Measurements from ENCODE around the gene ELF5. TPM values are rescaled to one million over a fixed set of nuclear protein-coding genes. Genes with fewer than 3 reads are reported as not detected.

ELF5 gene
- total RNA-seq, 1 donor from 2014 or later: not detected

DNA sequence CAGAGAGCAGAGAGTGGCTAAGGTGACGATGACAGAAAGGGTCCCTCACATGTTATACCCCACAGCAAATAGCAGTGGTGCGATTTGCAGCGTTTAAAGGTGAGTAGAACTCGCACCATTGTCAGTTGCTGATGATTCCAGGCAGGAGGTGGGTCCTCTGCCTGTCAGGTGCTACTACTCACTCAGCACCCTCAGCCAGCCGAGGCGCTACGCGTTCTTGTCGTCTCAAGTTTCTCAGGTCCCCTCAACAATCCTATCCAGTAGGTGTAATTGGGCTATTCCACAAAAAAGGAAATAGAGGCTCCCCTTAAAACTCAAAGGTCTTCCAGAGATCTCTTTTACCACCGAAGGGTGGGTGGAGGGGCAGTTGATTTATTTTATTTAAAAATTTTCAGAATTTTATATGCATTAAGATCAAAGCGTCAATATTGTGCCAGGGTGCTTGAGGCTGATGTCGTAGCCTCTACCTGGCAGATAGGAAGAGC is 18.3 kb downstream of the ELF5 start:
- Histone ChIP-seq H3K9ac (ENCODE audit: low read depth in 1 of 3, low read length in 3 of 3) (no peak overlapping the region), H3K27ac (ENCODE audit: low read depth, low read length) (no peak overlapping the region)

DNA sequence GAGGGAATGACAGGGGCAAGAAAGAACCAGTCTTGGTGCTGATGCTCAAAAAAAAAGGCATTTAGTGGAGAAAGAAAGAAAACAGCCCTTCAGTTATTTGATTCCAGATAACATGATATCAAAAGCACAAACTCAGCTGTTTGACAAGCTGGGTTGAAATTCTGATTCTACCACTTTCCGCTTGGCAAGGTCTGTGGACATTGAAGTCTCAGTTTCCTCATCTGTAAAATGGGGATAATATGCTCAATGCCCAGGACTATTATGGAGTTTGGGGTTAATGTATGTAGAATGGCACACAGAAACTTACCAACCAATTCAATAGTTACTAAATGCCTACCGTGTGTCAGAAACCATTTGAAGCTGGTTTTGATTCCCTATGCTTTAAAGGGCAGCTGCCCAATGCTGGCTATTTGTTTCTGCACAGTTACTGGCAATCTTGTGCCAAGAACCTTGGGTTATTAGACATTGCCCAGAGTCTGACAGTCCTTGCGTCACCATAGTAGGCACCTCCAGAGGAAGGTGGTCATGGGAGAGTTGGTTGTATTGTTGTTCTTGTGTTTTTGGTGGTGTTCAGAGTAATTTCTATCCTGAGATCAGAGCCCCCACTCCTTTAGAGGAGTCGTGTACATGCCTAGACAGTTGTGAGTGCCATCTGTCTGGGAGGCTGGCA is 19.5 kb downstream of the ELF5 start:
- Histone ChIP-seq H3K36me3 (ENCODE audit: control insufficient read depth in 3 of 3, insufficient read depth in 3 of 3, low read length in 3 of 3) (no peaks in the 10 kb centered on the region), H3K27me3 (ENCODE audit: control insufficient read depth in 3 of 3, insufficient read depth in 3 of 3, low read length in 3 of 3) (peaks cover 0 to 3% (median 0%) of the 10 kb centered on the region in 3 donors), H3K9ac (ENCODE audit: low read depth in 1 of 3, low read length in 3 of 3) (no peak overlapping the region), H3K4me3 (ENCODE audit: low read length in 3 of 3) (no peak overlapping the region), H3K27ac (ENCODE audit: low read depth, low read length) (no peak overlapping the region), H3K4me1 (ENCODE audit: control insufficient read depth in 3 of 3, insufficient read depth in 3 of 3, low read length in 3 of 3) (no peaks in the 10 kb centered on the region), H3K9me3 (ENCODE audit: control insufficient read depth in 3 of 3, low read length in 3 of 3) (no peaks in the 10 kb centered on the region)

More for the DNA sequence above, 18.3 kb downstream of the ELF5 start:
- H3K36me3 ChIP-seq (ENCODE audit: control insufficient read depth in 3 of 3, insufficient read depth in 3 of 3, low read length in 3 of 3): no peaks in the 10 kb centered on the region
- H3K4me3 ChIP-seq (ENCODE audit: low read length in 3 of 3): no peak overlapping the region
- no peaks in the 10 kb centered on the region for H3K4me1 ChIP-seq (ENCODE audit: control insufficient read depth in 3 of 3, insufficient read depth in 3 of 3, low read length in 3 of 3)
- peaks cover 0 to 3% (median 0%) of the 10 kb centered on the region in 3 donors for H3K27me3 ChIP-seq (ENCODE audit: control insufficient read depth in 3 of 3, insufficient read depth in 3 of 3, low read length in 3 of 3)
- no peaks in the 10 kb centered on the region for H3K9me3 ChIP-seq (ENCODE audit: control insufficient read depth in 3 of 3, low read length in 3 of 3)

DNA sequence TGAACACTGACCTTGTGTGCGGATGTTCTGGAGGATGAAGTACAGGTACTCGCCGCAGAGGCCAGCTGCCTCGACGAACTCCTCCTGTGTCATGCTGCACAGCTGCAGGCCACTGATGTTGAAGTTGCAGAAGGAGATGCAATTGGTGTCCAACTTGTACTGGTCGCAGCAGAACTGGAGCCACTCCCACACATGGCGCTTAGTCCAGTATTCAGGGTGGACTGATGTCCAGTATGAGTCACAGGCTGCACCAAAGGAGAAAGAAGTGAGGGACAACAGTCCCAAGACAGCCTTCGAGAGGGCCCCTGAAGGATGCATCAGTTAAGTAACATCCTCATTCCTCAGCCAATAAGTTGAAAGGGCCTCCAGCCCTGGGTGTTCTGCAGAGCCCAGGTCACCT is 20.1 kb downstream of the ELF5 start:
- H3K4me1 ChIP-seq (ENCODE audit: control insufficient read depth in 3 of 3, insufficient read depth in 3 of 3, low read length in 3 of 3): no peaks in the 10 kb centered on the region
- H3K27me3 ChIP-seq (ENCODE audit: control insufficient read depth in 3 of 3, insufficient read depth in 3 of 3, low read length in 3 of 3): peaks cover 0 to 3% (median 0%) of the 10 kb centered on the region in 3 donors
- no peaks in the 10 kb centered on the region for H3K36me3 ChIP-seq (ENCODE audit: control insufficient read depth in 3 of 3, insufficient read depth in 3 of 3, low read length in 3 of 3)
- no peaks in the 10 kb centered on the region for H3K9me3 ChIP-seq (ENCODE audit: control insufficient read depth in 3 of 3, low read length in 3 of 3)
- no peak overlapping the region for H3K4me3 ChIP-seq (ENCODE audit: low read length in 3 of 3)
- H3K27ac ChIP-seq (ENCODE audit: low read depth, low read length): no peak overlapping the region
- H3K9ac ChIP-seq (ENCODE audit: low read depth in 1 of 3, low read length in 3 of 3): no peak overlapping the region

DNA sequence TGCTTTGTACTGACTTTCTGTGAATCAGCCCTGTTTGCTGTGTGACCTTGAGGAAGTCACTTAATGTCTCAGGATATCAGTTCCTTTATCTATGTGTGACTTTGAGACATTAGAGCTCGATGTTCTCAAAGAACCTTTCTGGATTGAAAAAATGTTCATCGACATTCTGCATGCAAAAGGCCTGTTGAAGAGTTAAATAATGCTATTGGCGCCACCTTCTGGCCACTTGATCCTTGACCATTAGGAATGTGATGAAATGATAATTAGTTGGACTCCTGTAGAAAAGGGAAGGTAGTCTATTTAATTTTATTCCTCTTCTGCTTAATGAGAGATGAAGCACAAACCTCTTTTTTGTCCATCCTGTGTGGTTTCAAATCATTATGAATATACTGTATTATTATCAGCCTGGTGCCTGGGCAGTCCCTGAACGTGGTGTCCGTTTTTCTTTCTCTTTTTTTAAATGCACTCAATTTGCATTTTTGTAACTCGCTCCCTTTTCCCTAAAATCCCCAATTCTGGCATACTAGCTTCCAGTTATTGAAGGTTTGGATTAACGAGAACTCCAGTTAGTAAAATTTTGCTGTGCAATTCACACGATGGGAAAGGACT is 20.7 kb downstream of the ELF5 start:
- Histone ChIP-seq H3K4me1 (ENCODE audit: control insufficient read depth in 3 of 3, insufficient read depth in 3 of 3, low read length in 3 of 3) (no peaks in the 10 kb centered on the region), H3K4me3 (ENCODE audit: low read length in 3 of 3) (no peak overlapping the region)

DNA sequence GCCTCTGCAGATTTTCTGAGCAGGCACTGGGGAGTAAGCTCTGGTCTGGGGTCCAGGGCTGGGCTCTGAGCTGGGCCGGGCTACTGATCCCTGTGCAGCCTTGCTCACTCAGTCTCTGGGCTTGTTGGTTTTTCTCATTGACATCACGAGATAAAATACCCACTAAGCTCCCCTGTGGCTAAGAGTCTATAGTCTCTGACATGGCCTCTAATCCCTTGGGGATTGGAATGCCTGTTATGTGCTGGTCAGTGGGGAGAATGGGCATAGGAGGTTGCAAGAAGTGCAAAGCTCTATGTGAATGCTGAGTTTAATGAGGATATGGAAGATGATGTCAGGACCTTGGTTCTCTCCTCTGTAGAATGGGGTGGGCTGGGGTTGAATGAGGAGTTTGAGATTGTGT is 23.3 kb downstream of the ELF5 start:
- Histone ChIP-seq H3K4me1 (ENCODE audit: control insufficient read depth in 3 of 3, insufficient read depth in 3 of 3, low read length in 3 of 3) (no peaks in the 10 kb centered on the region), H3K27me3 (ENCODE audit: control insufficient read depth in 3 of 3, insufficient read depth in 3 of 3, low read length in 3 of 3) (peaks cover 0 to 3% (median 0%) of the 10 kb centered on the region in 3 donors), H3K36me3 (ENCODE audit: control insufficient read depth in 3 of 3, insufficient read depth in 3 of 3, low read length in 3 of 3) (no peaks in the 10 kb centered on the region), H3K27ac (ENCODE audit: low read depth, low read length) (no peak overlapping the region), H3K9me3 (ENCODE audit: control insufficient read depth in 3 of 3, low read length in 3 of 3) (no peaks in the 10 kb centered on the region), H3K4me3 (ENCODE audit: low read length in 3 of 3) (no peak overlapping the region), H3K9ac (ENCODE audit: low read depth in 1 of 3, low read length in 3 of 3) (no peak overlapping the region)

More for the DNA sequence above, 20.7 kb downstream of the ELF5 start:
- no peaks in the 10 kb centered on the region for H3K36me3 ChIP-seq (ENCODE audit: control insufficient read depth in 3 of 3, insufficient read depth in 3 of 3, low read length in 3 of 3)
- H3K9ac ChIP-seq (ENCODE audit: low read depth in 1 of 3, low read length in 3 of 3): no peak overlapping the region
- no peaks in the 10 kb centered on the region for H3K9me3 ChIP-seq (ENCODE audit: control insufficient read depth in 3 of 3, low read length in 3 of 3)
- peaks cover 0 to 3% (median 0%) of the 10 kb centered on the region in 3 donors for H3K27me3 ChIP-seq (ENCODE audit: control insufficient read depth in 3 of 3, insufficient read depth in 3 of 3, low read length in 3 of 3)
- H3K27ac ChIP-seq (ENCODE audit: low read depth, low read length): no peak overlapping the region

DNA sequence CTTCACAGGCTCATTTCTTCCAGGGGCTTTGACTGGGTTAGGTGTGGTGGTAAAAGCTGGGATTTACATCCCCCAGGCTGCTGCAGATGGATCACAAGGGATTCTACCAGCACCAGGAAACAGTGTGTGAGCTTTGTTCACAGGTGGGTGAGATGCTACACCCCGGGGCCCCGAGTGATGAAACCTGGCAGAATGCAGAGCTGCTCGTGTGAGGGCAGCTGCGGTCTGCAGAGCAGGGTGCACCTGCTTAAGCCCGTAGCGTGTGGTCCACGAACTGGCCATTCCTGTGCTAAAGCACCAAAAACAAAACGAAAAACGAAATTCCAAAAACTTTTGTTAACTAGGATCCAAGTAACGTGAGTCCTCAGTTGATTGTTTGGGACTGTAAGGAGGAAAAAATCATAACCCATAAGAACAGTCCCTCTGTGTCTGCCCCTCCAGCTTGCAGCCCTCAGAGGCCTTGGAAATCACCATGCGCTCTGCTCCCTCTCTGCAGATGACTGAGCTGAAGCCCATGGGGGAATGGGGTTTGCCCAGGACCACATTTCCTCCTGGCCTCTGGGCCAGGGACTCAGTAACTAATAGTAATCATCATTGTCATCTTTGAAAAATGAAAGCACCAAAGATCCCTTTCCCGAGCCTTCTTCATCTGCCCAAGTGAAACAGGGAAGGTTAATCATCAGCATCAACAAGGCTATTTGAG is 24.6 kb downstream of the ELF5 start:
- peaks cover 0 to 6% (median 0%) of the 10 kb centered on the region in 3 donors for H3K27me3 ChIP-seq (ENCODE audit: control insufficient read depth in 3 of 3, insufficient read depth in 3 of 3, low read length in 3 of 3)
- no peaks in the 10 kb centered on the region for H3K9me3 ChIP-seq (ENCODE audit: control insufficient read depth in 3 of 3, low read length in 3 of 3)
- no peak overlapping the region for H3K4me3 ChIP-seq (ENCODE audit: low read length in 3 of 3)
- no peaks in the 10 kb centered on the region for H3K4me1 ChIP-seq (ENCODE audit: control insufficient read depth in 3 of 3, insufficient read depth in 3 of 3, low read length in 3 of 3)
- no peak overlapping the region for H3K9ac ChIP-seq (ENCODE audit: low read depth in 1 of 3, low read length in 3 of 3)
- H3K27ac ChIP-seq (ENCODE audit: low read depth, low read length): no peak overlapping the region
- no peaks in the 10 kb centered on the region for H3K36me3 ChIP-seq (ENCODE audit: control insufficient read depth in 3 of 3, insufficient read depth in 3 of 3, low read length in 3 of 3)

DNA sequence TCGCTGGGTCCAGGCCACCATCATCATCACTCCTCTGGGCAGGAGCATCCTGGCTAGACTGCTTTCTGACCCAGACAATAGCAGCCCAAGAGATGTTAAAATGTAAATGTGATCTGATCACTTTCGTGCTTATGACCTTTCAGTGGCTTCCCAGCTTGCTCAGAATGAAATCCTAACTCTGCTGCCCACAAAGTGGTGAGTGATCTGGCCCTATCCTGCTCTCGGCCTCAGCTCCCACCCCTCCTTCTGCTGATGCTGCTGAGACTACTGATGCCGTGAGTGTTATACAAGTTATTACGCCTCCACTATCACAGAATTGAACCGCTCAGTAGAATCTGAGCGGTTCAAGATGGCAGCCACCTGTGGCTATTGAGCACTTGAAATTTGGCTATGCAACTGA is 26.2 kb downstream of the ELF5 start:
- H3K9me3 ChIP-seq (ENCODE audit: control insufficient read depth in 3 of 3, low read length in 3 of 3): no peaks in the 10 kb centered on the region
- no peaks in the 10 kb centered on the region for H3K4me1 ChIP-seq (ENCODE audit: control insufficient read depth in 3 of 3, insufficient read depth in 3 of 3, low read length in 3 of 3)
- no peak overlapping the region for H3K27ac ChIP-seq (ENCODE audit: low read depth, low read length)
- H3K36me3 ChIP-seq (ENCODE audit: control insufficient read depth in 3 of 3, insufficient read depth in 3 of 3, low read length in 3 of 3): no peaks in the 10 kb centered on the region
- no peak overlapping the region for H3K9ac ChIP-seq (ENCODE audit: low read depth in 1 of 3, low read length in 3 of 3)
- H3K27me3 ChIP-seq (ENCODE audit: control insufficient read depth in 3 of 3, insufficient read depth in 3 of 3, low read length in 3 of 3): peaks cover 0 to 4% (median 0%) of the 10 kb centered on the region in 3 donors
- no peak overlapping the region for H3K4me3 ChIP-seq (ENCODE audit: low read length in 3 of 3)

DNA sequence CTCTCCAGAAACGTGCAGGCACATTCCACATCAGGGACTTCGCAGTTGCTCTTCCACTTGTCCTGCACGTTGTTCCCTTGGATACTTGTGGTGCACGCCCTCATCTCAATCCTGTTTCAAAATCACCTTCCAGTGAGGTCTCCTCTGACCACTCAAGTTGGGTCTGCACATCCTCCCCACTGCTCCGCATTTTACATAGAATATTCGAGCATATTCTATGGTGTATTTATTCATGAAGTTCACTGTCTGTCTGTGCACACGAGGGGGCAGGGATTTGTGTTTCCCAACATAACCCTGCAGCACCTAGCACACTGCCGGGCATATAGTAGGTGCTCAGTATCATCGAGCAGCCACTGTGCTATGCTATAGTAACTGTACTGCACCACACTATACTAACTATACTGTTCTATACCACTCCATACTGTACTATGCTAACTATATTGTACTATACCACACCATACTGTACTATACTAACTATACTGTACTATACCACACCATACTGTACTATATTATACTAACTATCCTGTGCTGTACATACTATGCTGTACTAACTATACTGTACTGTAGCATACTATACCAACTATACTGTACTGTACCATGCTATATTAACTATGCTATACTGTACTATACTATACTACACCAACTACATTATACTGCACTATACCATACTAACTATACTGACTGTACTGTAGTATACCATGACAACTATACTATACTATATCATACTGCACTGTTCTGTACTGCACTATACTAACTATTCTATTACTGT is 30.3 kb downstream of the ELF5 start:
- no peaks in the 10 kb centered on the region for H3K9me3 ChIP-seq (ENCODE audit: control insufficient read depth in 3 of 3, low read length in 3 of 3)
- H3K27me3 ChIP-seq (ENCODE audit: control insufficient read depth in 3 of 3, insufficient read depth in 3 of 3, low read length in 3 of 3): peaks cover 0 to 4% (median 0%) of the 10 kb centered on the region in 3 donors
- H3K4me3 ChIP-seq (ENCODE audit: low read length in 3 of 3): no peak overlapping the region
- H3K27ac ChIP-seq (ENCODE audit: low read depth, low read length): no peak overlapping the region
- no peaks in the 10 kb centered on the region for H3K36me3 ChIP-seq (ENCODE audit: control insufficient read depth in 3 of 3, insufficient read depth in 3 of 3, low read length in 3 of 3)
- no peak overlapping the region for H3K9ac ChIP-seq (ENCODE audit: low read depth in 1 of 3, low read length in 3 of 3)
- H3K4me1 ChIP-seq (ENCODE audit: control insufficient read depth in 3 of 3, insufficient read depth in 3 of 3, low read length in 3 of 3): peaks cover 3 to 9% (median 6%) of the 10 kb centered on the region in 3 donors

DNA sequence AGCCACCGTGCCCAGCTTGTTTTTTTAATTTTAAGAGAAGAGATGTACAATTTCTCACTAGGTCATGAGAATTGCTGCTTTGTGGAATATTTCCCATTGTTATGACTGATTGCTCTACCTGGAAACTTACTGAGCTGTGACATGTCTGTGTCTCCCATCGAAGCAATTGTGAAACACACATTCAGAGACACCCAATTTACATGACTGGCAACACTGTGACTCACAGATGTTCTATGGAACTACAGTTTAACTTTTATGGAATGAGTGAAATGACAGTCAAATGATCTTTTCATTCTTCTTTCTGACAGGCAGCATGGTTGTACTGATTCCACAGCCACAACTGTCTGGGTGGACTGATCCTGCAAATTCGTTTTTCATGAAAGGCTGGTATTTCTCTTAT is 32.3 kb downstream of the ELF5 start:
- Histone ChIP-seq H3K27me3 (ENCODE audit: control insufficient read depth in 3 of 3, insufficient read depth in 3 of 3, low read length in 3 of 3) (peaks cover 0 to 4% (median 0%) of the 10 kb centered on the region in 3 donors), H3K9me3 (ENCODE audit: control insufficient read depth in 3 of 3, low read length in 3 of 3) (no peaks in the 10 kb centered on the region), H3K27ac (ENCODE audit: low read depth, low read length) (no peak overlapping the region), H3K4me1 (ENCODE audit: control insufficient read depth in 3 of 3, insufficient read depth in 3 of 3, low read length in 3 of 3) (peaks cover 3 to 9% (median 6%) of the 10 kb centered on the region in 3 donors), H3K4me3 (ENCODE audit: low read length in 3 of 3) (no peak overlapping the region), H3K9ac (ENCODE audit: low read depth in 1 of 3, low read length in 3 of 3) (no peak overlapping the region), H3K36me3 (ENCODE audit: control insufficient read depth in 3 of 3, insufficient read depth in 3 of 3, low read length in 3 of 3) (no peaks in the 10 kb centered on the region)

Measured in skeletal muscle tissue (tissue), 4 donors.